CD4-positive, CD25-positive, alpha-beta regulatory T cell (primary cell): ENCODE measurements around the gene GPR171. TPM values are rescaled to one million over a fixed set of nuclear protein-coding genes. Genes with fewer than 3 reads are reported as not detected.

Experiments used
- ATAC-seq, 2 donors: fragments of 150-1000 bp; cut with Tn5 transposase; one replicate each; pipeline ENCODE4 v1.10.0; 2021; ENCODE audit warnings: low read depth in 2 of 2, moderate number of reproducible peaks in 2 of 2, moderate library complexity in 1 of 2
- DNase-seq, 3 donors: peaks; one replicate each; pipeline versions ENCODE4 v3.0.0 to v3.0.0-alpha.2; 2012 to 2022; ENCODE audit warnings: mixed read lengths in 1 of 3
- H3K27ac ChIP-seq: one replicate; pipeline ENCODE4 v1.7.0; 2013; ENCODE audit warnings: mild to moderate bottlenecking, low read length; ENCODE audit not compliant: insufficient read depth, poor library complexity, severe bottlenecking
- H3K27me3 ChIP-seq: one replicate; pipeline ENCODE4 v1.7.0; 2013; ENCODE audit warnings: low read length; ENCODE audit not compliant: control insufficient read depth, insufficient read depth
- H3K36me3 ChIP-seq: one replicate; pipeline ENCODE4 v1.7.0; 2013; ENCODE audit warnings: mild to moderate bottlenecking, low read length, moderate library complexity; ENCODE audit not compliant: control insufficient read depth, insufficient read depth
- H3K4me1 ChIP-seq: 2 replicates; pipeline ENCODE4 v1.7.0; 2013; ENCODE audit warnings: mild to moderate bottlenecking, low read length; ENCODE audit not compliant: insufficient read depth, control insufficient read depth, poor library complexity, severe bottlenecking
- H3K4me3 ChIP-seq: one replicate; pipeline ENCODE4 v1.7.0; 2013; ENCODE audit warnings: low read depth, mild to moderate bottlenecking, low read length, moderate library complexity
- H3K9me3 ChIP-seq, 2 experiments: 1 replicate in 1 of 2; 2 replicates in 1 of 2; pipeline ENCODE4 v1.7.0; 2013; ENCODE audit warnings: low read length in 2 of 2, mild to moderate bottlenecking in 1 of 2, moderate library complexity in 1 of 2; ENCODE audit not compliant: control insufficient read depth in 2 of 2
- H3K27ac Mint-ChIP-seq, 3 donors: one replicate each; pipeline ENCODE4 v1.8.0; 2020 to 2022; ENCODE audit warnings: mild to moderate bottlenecking in 3 of 3, mixed read lengths in 3 of 3, moderate library complexity in 2 of 3
- H3K27me3 Mint-ChIP-seq: one replicate; pipeline ENCODE4 v1.8.0; 2022; ENCODE audit warnings: mild to moderate bottlenecking, mixed read lengths
- H3K36me3 Mint-ChIP-seq: one replicate; pipeline ENCODE4 v1.8.0; 2020; ENCODE audit warnings: mixed read lengths
- H3K4me1 Mint-ChIP-seq, 4 donors: one replicate each; pipeline ENCODE4 v1.8.0; 2020 to 2022; ENCODE audit warnings: mixed read lengths in 4 of 4, mild to moderate bottlenecking in 1 of 4
- H3K4me3 Mint-ChIP-seq, 4 donors: one replicate each; pipeline ENCODE4 v1.8.0; 2020 to 2022; ENCODE audit warnings: mild to moderate bottlenecking in 4 of 4, mixed read lengths in 4 of 4, moderate library complexity in 3 of 4
- H3K9me3 Mint-ChIP-seq, 7 donors: one replicate each; pipeline ENCODE4 v1.8.0; 2020 to 2022; ENCODE audit warnings: mixed read lengths in 7 of 7, mild to moderate bottlenecking in 3 of 7, moderate library complexity in 2 of 7
- polyA plus RNA-seq, 4 donors: library from polyadenylated mRNA; unstranded; fragments of 300-500 nt; fragmentation: Illumina TruSeq; gene quantifications; one replicate each; pipeline ENCODE4 v1.2.3, GENCODE V29; 2021
- total RNA-seq: library from RNA; stranded (reverse); gene quantifications from one replicate; pipeline ENCODE4 v1.2.3, GENCODE V29; 2022

Gene GPR171
- total and polyA plus RNA-seq, 5 donors from 2014 or later, result 26.8 to 118 (median 96.7) TPM

- no peak overlapping the region for H3K27ac ChIP-seq
- ATAC-seq, result peak in 1 of 2 donors; percentile 41
- peaks cover 15% of the 10 kb centered on the region for H3K4me1 ChIP-seq
- no peaks in the 10 kb centered on the region for H3K36me3 ChIP-seq
- peaks cover 6 to 42% (median 23%) of the 10 kb centered on the region in 4 donors for H3K4me1 Mint-ChIP-seq
- no peaks in the 10 kb centered on the region for H3K36me3 Mint-ChIP-seq
- no peaks in the 10 kb centered on the region for H3K27me3 ChIP-seq
- peak overlapping the region in 1 of 4 donors; percentile 51 for H3K4me3 Mint-ChIP-seq
- DNase-seq, result peak in 1 of 3 donors; percentile 50
- H3K27ac Mint-ChIP-seq, result peak overlapping the region; percentile 72 to 89 (median 85)
- no peaks in the 10 kb centered on the region for H3K9me3 Mint-ChIP-seq
- peak overlapping the region; percentile 17 for H3K4me3 ChIP-seq
- H3K27me3 Mint-ChIP-seq, result peaks cover 5% of the 10 kb centered on the region
- H3K9me3 ChIP-seq, result no peaks in the 10 kb centered on the region
Measured at GRCh38 chr3:151210676-151211381, 7.8 kb upstream of the GPR171 start.

DNA sequence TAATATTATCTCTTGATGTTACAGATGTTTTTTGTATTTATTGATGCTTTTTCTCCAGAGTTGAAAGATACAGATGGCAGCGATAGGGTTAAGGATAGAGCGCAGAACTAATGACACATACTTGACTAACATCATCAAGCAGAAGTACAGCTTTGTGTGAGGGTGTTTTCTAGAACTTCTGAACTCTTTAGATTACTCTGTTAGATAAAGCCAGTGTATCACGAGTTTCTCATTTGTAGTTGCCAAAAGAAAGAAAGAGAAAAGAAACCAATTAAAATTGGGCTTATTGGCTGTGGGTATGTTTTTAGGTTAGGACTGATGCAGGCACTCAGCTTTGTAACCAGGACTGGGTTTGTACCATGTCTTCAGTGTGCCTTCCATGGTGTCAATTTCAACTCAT, 6.6 kb upstream of the GPR171 start:
- no peaks in the 10 kb centered on the region for H3K36me3 ChIP-seq
- Mint-ChIP-seq H3K27ac (peak overlapping the region in 2 of 3 donors; percentile 9 to 85), H3K4me3 (peak overlapping the region; percentile 13 to 21 (median 14)), H3K4me1 (peaks cover 6 to 52% (median 24%) of the 10 kb centered on the region in 4 donors), H3K9me3 (no peaks in the 10 kb centered on the region), H3K36me3 (no peaks in the 10 kb centered on the region), H3K27me3 (peaks cover 5% of the 10 kb centered on the region)
- DNase-seq (peak in 2 of 3 donors; percentile 53 to 84), ATAC-seq (peak; percentile 70 to 84)
- H3K4me3 ChIP-seq, result no peak overlapping the region
- no peaks in the 10 kb centered on the region for H3K9me3 ChIP-seq
- no peaks in the 10 kb centered on the region for H3K27me3 ChIP-seq
- H3K4me1 ChIP-seq, result peaks cover 24% of the 10 kb centered on the region
- peak overlapping the region; percentile 16 for H3K27ac ChIP-seq

GRCh38 chr3:151206201-151206600, 3.2 kb upstream of the GPR171 start:
- Histone ChIP-seq H3K4me3 (peak overlapping the region; percentile 49), H3K27me3 (no peaks in the 10 kb centered on the region), H3K4me1 (peaks cover 45% of the 10 kb centered on the region)

GRCh38 chr3:151205482-151205881, 2.5 kb upstream of the GPR171 start:
- peaks cover 8% of the 10 kb centered on the region for H3K27me3 Mint-ChIP-seq
- H3K9me3 ChIP-seq, result no peaks in the 10 kb centered on the region
- peak overlapping the region in 2 of 3 donors; percentile 64 to 73 for H3K27ac Mint-ChIP-seq
- H3K4me3 ChIP-seq, result peak overlapping the region; percentile 55
- ATAC-seq, result no peak
- peaks cover 50% of the 10 kb centered on the region for H3K4me1 ChIP-seq
- H3K27me3 ChIP-seq, result no peaks in the 10 kb centered on the region
- no peak for DNase-seq
- peaks cover 17 to 78% (median 35%) of the 10 kb centered on the region in 4 donors for H3K4me1 Mint-ChIP-seq
- H3K36me3 ChIP-seq, result no peaks in the 10 kb centered on the region
- H3K4me3 Mint-ChIP-seq, result peak overlapping the region in 2 of 4 donors; percentile 0 to 46
- H3K27ac ChIP-seq, result no peak overlapping the region
- H3K9me3 Mint-ChIP-seq, result peaks cover 0 to 1% (median 0%) of the 10 kb centered on the region in 7 donors
- H3K36me3 Mint-ChIP-seq, result no peaks in the 10 kb centered on the region

More at GRCh38 chr3:151206201-151206600, 3.2 kb upstream of the GPR171 start:
- H3K9me3 ChIP-seq, result no peaks in the 10 kb centered on the region
- no peak overlapping the region for H3K27ac ChIP-seq
- Mint-ChIP-seq H3K36me3 (no peaks in the 10 kb centered on the region), H3K27me3 (peaks cover 8% of the 10 kb centered on the region), H3K27ac (peak overlapping the region in 1 of 3 donors; percentile 57), H3K4me3 (peak overlapping the region in 2 of 4 donors; percentile 2 to 29), H3K4me1 (peaks cover 11 to 79% (median 37%) of the 10 kb centered on the region in 4 donors), H3K9me3 (peaks cover 0 to under 1% (median 0%) of the 10 kb centered on the region in 7 donors)
- ATAC-seq (no peak), DNase-seq (peak in 1 of 3 donors; percentile 70)
- no peaks in the 10 kb centered on the region for H3K36me3 ChIP-seq

DNA sequence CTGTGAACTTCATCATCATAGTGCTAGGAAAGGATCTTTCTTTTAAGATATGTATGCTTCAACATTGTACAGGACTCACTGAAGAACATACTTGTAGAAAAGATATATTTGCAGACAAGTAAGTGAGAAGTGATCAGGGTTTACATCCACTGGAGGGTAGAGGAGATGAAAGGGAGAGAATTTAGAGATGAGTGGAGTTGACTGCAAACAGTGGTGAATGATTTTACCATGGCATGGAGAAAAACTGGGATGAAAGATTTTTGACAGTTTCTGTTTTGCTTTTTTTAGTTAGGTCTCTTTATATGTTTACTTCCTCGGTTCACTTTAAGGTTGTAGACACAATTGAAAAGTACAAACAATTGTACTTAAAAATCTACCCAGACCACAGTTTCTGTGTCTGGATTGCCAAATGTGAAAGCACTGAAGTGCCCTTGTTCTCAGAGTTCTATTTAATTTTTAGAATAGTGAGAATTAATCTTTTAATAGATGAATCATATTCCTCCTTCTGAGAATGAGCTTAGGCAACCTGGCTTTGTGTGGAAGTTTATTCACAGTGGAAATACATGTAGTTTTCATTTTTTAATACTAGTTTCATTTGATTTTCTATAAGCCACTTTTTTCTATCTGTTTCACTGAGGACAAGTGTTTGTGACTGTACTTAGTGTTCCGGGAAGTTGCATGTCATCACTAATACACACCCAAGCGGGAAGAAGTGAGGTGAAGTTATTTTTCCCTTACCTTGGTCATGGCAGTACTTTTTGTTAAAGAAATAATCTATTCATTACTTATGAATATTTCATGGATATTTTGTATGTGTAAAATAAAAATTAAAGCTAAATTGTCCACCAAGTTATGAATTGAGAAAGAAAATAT, 1.8 kb upstream of the GPR171 start:
- H3K4me3 Mint-ChIP-seq, result peak overlapping the region; percentile 0 to 60 (median 7)
- DNase-seq, result peak in 1 of 3 donors; percentile 52
- H3K36me3 Mint-ChIP-seq, result no peaks in the 10 kb centered on the region
- Histone ChIP-seq H3K9me3 (no peaks in the 10 kb centered on the region), H3K4me3 (peak overlapping the region; percentile 55), H3K27ac (peak overlapping the region; percentile 72), H3K36me3 (no peaks in the 10 kb centered on the region), H3K27me3 (no peaks in the 10 kb centered on the region), H3K4me1 (peaks cover 57% of the 10 kb centered on the region)
- H3K9me3 Mint-ChIP-seq, result peaks cover 0 to 1% (median 0%) of the 10 kb centered on the region in 7 donors
- H3K27ac Mint-ChIP-seq, result peak overlapping the region; percentile 52 to 76 (median 64)
- peaks cover 15 to 74% (median 33%) of the 10 kb centered on the region in 4 donors for H3K4me1 Mint-ChIP-seq
- peaks cover 8% of the 10 kb centered on the region for H3K27me3 Mint-ChIP-seq
- no peak for ATAC-seq

DNA sequence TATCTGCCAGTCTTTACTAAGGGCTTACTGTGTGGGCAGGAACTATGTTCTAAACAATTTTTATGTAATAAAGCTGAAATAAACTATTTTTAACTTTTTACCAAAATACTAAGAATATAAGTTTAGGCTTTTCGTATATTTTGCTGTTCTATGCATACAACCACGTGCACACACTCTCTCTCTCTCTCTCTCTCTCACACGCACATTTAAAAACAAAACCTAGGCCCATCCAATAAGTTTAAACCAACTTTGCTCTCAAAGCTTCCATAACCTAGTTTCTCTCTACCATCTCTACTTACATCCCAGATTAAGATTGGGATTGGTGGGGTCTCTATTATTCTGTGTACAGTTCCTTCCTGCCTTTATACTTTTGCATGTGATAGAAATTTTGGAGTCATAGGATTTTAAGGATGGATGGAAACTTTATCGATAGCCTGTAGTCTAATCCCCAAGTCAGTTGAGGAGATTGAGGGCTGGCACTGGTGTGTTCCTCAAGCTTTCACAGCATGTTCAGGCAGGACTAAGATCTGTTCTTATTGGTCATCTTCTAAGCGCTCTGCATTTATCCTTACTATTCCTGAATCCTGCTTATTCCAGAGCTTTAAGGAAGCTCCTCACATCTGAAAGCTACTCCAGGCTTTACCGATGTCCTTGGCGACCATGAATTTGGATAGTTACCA, 1.8 kb downstream of the GPR171 start:
- Mint-ChIP-seq H3K4me3 (peak overlapping the region; percentile 63 to 94 (median 80)), H3K27ac (peak overlapping the region; percentile 18 to 94 (median 91)), H3K36me3 (no peaks in the 10 kb centered on the region), H3K27me3 (peaks cover 4% of the 10 kb centered on the region), H3K4me1 (peaks cover 5 to 65% (median 33%) of the 10 kb centered on the region in 4 donors), H3K9me3 (peaks cover 0 to 1% (median 0%) of the 10 kb centered on the region in 7 donors)
- Histone ChIP-seq H3K27ac (peak overlapping the region; percentile 57), H3K36me3 (peaks cover 4% of the 10 kb centered on the region), H3K27me3 (no peaks in the 10 kb centered on the region), H3K4me1 (peaks cover 53% of the 10 kb centered on the region), H3K4me3 (peak overlapping the region; percentile 79), H3K9me3 (no peaks in the 10 kb centered on the region)
- DNase-seq, result peak in 1 of 3 donors; percentile 54
- ATAC-seq, result peak in 1 of 2 donors; percentile 7

GRCh38 chr3:151200586-151200985, 2.4 kb downstream of the GPR171 start:
- H3K36me3 ChIP-seq, result peaks cover 4% of the 10 kb centered on the region
- Mint-ChIP-seq H3K4me3 (peak overlapping the region; percentile 54 to 94 (median 74)), H3K27ac (peak overlapping the region in 1 of 3 donors; percentile 91), H3K36me3 (no peaks in the 10 kb centered on the region), H3K27me3 (peaks cover 4% of the 10 kb centered on the region), H3K9me3 (peaks cover 0 to 1% (median 0%) of the 10 kb centered on the region in 7 donors), H3K4me1 (peaks cover 5 to 59% (median 33%) of the 10 kb centered on the region in 4 donors)
- H3K27me3 ChIP-seq, result no peaks in the 10 kb centered on the region
- no peaks in the 10 kb centered on the region for H3K9me3 ChIP-seq
- DNase-seq, result peak in 1 of 3 donors; percentile 31
- H3K4me3 ChIP-seq, result peak overlapping the region; percentile 79
- H3K4me1 ChIP-seq, result peaks cover 47% of the 10 kb centered on the region
- H3K27ac ChIP-seq, result peak overlapping the region; percentile 57
- no peak for ATAC-seq
